K562 (cell line): ENCODE measurements around the gene MED15. TPM values are rescaled to one million over a fixed set of nuclear protein-coding genes. Genes with fewer than 3 reads are reported as not detected.

Source experiments
- ATF6 ChIP-seq: sonication (generic); formaldehyde crosslinking; IDR thresholded peaks from 2 replicates; pipeline ENCODE4 v1.4.0; 2020; ENCODE audit warnings: mild to moderate bottlenecking, missing genetic modification reagents
- CHD1 ChIP-seq: fragments of 200-600 bp; sonication (generic); IDR thresholded peaks from one replicate; pipeline ENCODE4 v1.6.1; 2012; ENCODE audit warnings: mild to moderate bottlenecking, moderate library complexity, low read length, inconsistent platforms
- CREB3L1 ChIP-seq: fragments of 450-650 bp; IDR thresholded peaks from 2 replicates; pipeline ENCODE4 v1.6.1; 2014; ENCODE audit warnings: low read depth, mild to moderate bottlenecking, moderate library complexity, borderline replicate concordance
- FOXK1 ChIP-seq: sonication (generic); formaldehyde crosslinking; IDR thresholded peaks from 2 replicates; pipeline ENCODE4 v1.8.0; 2022; ENCODE audit warnings: missing genetic modification reagents, mild to moderate bottlenecking, borderline replicate concordance
- FOXP4 ChIP-seq: sonication (generic); formaldehyde crosslinking; IDR thresholded peaks from 2 replicates; pipeline ENCODE4 v1.8.0; 2022; ENCODE audit warnings: mild to moderate bottlenecking, missing genetic modification reagents, borderline replicate concordance
- HNRNPLL ChIP-seq: fragments of 200-400 bp; formaldehyde crosslinking; IDR thresholded peaks from 2 replicates; pipeline ENCODE4 v1.6.1; 2017; ENCODE audit warnings: low read length, low read depth, mild to moderate bottlenecking; ENCODE audit not compliant: poor library complexity, severe bottlenecking
- JUN ChIP-seq, 2 experiments: sonication (generic) in 1 of 2; formaldehyde crosslinking in 1 of 2; IDR thresholded peaks; 2 replicates each; pipeline versions ENCODE4 v1.6.1 to v1.8.0; 2012 to 2022; ENCODE audit warnings: borderline replicate concordance in 2 of 2, mild to moderate bottlenecking in 2 of 2, improper control_type of control experiment in 1 of 2, low read depth in 1 of 2, low read length in 1 of 2, missing genetic modification reagents in 1 of 2
- KDM5B ChIP-seq: fragments of 200-600 bp; sonication (generic); IDR thresholded peaks from 2 replicates; pipeline ENCODE4 v1.6.1; 2012; ENCODE audit warnings: low read depth, mild to moderate bottlenecking, moderate library complexity, low read length, control low read depth, inconsistent platforms; ENCODE audit not compliant: insufficient replicate concordance
- MYC ChIP-seq, 2 experiments: fragments of 250-450 bp in 1 of 2; sonication (Bioruptor Pico) in 1 of 2; IDR thresholded peaks; 2 replicates each; pipeline versions ENCODE4 v1.5.1 to v1.6.1; 2012 to 2021; ENCODE audit warnings: low read depth in 2 of 2, borderline replicate concordance in 1 of 2, improper control_type of control experiment in 1 of 2, low read length in 1 of 2, mild to moderate bottlenecking in 1 of 2, moderate library complexity in 1 of 2
- POLR2AphosphoS5 ChIP-seq: IDR thresholded peaks from 2 replicates; pipeline ENCODE4 v1.6.1; 2011; ENCODE audit warnings: mild to moderate bottlenecking, low read depth, low read length, moderate library complexity; ENCODE audit not compliant: control insufficient read depth, insufficient read depth
- TEAD1 ChIP-seq, 2 experiments: fragments of 450-650 bp in 1 of 2; sonication (generic) in 1 of 2; formaldehyde crosslinking; IDR thresholded peaks; 2 replicates each; pipeline versions ENCODE4 v1.4.0 to v1.8.0; 2020 to 2022; ENCODE audit warnings: mild to moderate bottlenecking in 2 of 2, missing genetic modification reagents in 1 of 2
- XRCC4 ChIP-seq: IDR thresholded peaks from one replicate; pipeline ENCODE4 v1.6.1; 2011; ENCODE audit not compliant: insufficient read depth, insufficient read length; ENCODE audit errors: extremely low read depth
- ZBTB26 ChIP-seq: fragments of 450-650 bp; formaldehyde crosslinking; IDR thresholded peaks from 2 replicates; pipeline ENCODE4 v1.4.0; 2022; ENCODE audit warnings: missing genetic modification characterization
- ZC3H11A ChIP-seq: IDR thresholded peaks from 2 replicates; pipeline ENCODE4 v1.6.1; 2012; ENCODE audit warnings: low read depth, low read length, improper control_type of control experiment
- ZNF263 ChIP-seq: sonication (generic); formaldehyde crosslinking; IDR thresholded peaks from 2 replicates; pipeline ENCODE4 v1.8.0; 2022; ENCODE audit warnings: mild to moderate bottlenecking, missing genetic modification reagents, borderline replicate concordance
- polyA plus RNA-seq, 8 experiments: library from polyadenylated mRNA; depleted of rRNA in 4 of 8; stranded (reverse) in 5 of 8; unstranded in 3 of 8; fragments of >200 nt; fragmentation: Nextera tagmentation in 2 of 8; fragmentation: Illumina TruSeq in 1 of 8; extraction: Ambion mirVana in 2 of 8; extraction: Trizol in 1 of 8; gene quantifications; 2 replicates each; pipeline versions ENCODE4 v1.2.1 to v1.2.3, GENCODE V29; 2011 to 2014; ENCODE audit warnings: inconsistent platforms in 1 of 8, missing spikeins in 1 of 8
- total RNA-seq, 7 experiments: library from RNA; depleted of rRNA in 6 of 7; stranded (reverse); fragments of >200 nt in 6 of 7; fragmentation: Illumina TruSeq in 2 of 7; extraction: Trizol in 2 of 7; gene quantifications; 2 replicates each; pipeline versions ENCODE4 v1.2.1 to v1.2.3, GENCODE V29; 2011 to 2021; ENCODE audit warnings: low replicate concordance in 1 of 7

Gene MED15
- total and polyA plus RNA-seq, 9 of the 15 experiments (the other 6 are each of a cell fraction or from before 2014, with no cell fraction given) = 4.0 to 271 (median 60.1) TPM

GRCh38 chr22:20522134-20523004 is 15.0 kb downstream of the MED15 start (continued):
- TF ChIP-seq KDM5B = peak; percentile 36
- TF ChIP-seq FOXK1 (CRISPR knock-in tag) = peak; percentile 94
- 0 out of 2 replicates have a peak, but pooled peaks have one; percentile 24 for TF ChIP-seq ATF6
- TF ChIP-seq JUN (IDR thresholded peaks at IDR 0.05; ENCODE audit: borderline replicate concordance, low read depth, low read length) = no peak
- 0 out of 2 replicates have a peak, but pooled peaks have one; percentile 14 for TF ChIP-seq JUN (CRISPR knock-in tag; IDR thresholded peaks at IDR 0.05; ENCODE audit: borderline replicate concordance)
- TF ChIP-seq TEAD1 (CRISPR knock-in tag; IDR thresholded peaks at IDR 0.05) = no peak
- 0 out of 2 replicates have a peak, but pooled peaks have one; percentile 69 for TF ChIP-seq ZBTB26 (CRISPR knock-in tag)
- TF ChIP-seq ZC3H11A = 0 out of 2 replicates have a peak, but pooled peaks have one; percentile 12
- TF ChIP-seq ZNF263 = no peak
- peak; percentile 84 for TF ChIP-seq CHD1
- TF ChIP-seq MYC (IDR thresholded peaks at IDR 0.05; ENCODE audit: low read depth, low read length) = peak; percentile 30; the same call in 1 of the 2 replicates
- 0 out of 2 replicates have a peak, but pooled peaks have one; percentile 19 for TF ChIP-seq MYC (CRISPR knock-in tag; IDR thresholded peaks at IDR 0.05; ENCODE audit: borderline replicate concordance, low read depth)
- no peak for TF ChIP-seq POLR2AphosphoS5
- TF ChIP-seq XRCC4 = no peak
- TF ChIP-seq HNRNPLL = no peak
- peak; percentile 58 for TF ChIP-seq FOXP4
- no peak for TF ChIP-seq CREB3L1
